ENCODE measurements around the gene ZNF346.

DNA sequence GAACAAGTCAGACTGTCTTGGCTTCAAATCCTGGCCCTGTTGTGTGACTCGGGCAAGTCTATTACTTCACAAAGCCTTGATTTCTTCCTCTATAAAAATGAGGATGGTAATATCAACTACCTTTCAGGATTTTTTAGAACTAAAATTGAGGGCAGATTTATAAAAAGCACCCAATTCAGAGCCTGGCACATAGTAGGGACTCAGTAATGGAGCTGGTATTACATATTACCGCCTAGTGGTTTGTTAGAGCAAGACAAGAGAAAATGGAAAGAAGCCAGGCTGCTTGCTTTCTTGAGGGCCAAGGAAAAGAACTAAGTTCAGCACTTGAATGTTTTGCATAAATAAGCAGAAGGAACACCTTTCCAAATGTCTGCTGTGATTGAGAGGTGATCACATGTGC, 19.4 kb downstream of the ZNF346 start:
- no peak for TF ChIP-seq EZH2 (IDR thresholded peaks at IDR 0.05; ENCODE audit: borderline replicate concordance, low read depth, low read length, severe bottlenecking)
- TF ChIP-seq, protein P1, sequence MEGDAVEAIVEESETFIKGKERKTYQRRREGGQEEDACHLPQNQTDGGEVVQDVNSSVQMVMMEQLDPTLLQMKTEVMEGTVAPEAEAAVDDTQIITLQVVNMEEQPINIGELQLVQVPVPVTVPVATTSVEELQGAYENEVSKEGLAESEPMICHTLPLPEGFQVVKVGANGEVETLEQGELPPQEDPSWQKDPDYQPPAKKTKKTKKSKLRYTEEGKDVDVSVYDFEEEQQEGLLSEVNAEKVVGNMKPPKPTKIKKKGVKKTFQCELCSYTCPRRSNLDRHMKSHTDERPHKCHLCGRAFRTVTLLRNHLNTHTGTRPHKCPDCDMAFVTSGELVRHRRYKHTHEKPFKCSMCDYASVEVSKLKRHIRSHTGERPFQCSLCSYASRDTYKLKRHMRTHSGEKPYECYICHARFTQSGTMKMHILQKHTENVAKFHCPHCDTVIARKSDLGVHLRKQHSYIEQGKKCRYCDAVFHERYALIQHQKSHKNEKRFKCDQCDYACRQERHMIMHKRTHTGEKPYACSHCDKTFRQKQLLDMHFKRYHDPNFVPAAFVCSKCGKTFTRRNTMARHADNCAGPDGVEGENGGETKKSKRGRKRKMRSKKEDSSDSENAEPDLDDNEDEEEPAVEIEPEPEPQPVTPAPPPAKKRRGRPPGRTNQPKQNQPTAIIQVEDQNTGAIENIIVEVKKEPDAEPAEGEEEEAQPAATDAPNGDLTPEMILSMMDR (IDR thresholded peaks at IDR 0.05; ENCODE audit: borderline replicate concordance, extremely low read depth, low read length, poor library complexity, severe bottlenecking): no peak
